ENCODE results near the gene FDX1. TPM values are rescaled to one million over a fixed set of nuclear protein-coding genes. Genes with fewer than 3 reads are reported as not detected.

FDX1 gene
- total RNA-seq, 1 experiment from 2014 or later: 13.6 TPM

DNA sequence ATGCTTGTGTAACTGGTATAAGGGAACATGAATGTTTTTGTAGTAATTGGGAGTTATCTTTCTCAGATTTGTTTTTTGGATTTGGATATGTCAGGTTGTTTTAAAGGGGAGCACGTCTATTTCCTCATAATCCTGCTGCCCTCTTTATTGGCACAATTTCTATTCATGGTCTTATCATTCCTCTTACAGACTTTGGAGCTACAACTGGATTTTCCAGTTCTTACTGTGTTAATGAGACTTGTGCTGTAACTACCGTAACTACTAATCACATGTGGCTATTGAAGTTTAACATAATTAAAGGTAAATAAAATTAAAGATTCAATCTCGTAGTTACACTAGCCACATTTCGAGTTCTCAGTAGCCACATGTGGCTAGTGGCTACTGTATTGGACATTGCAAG is 1.9 kb downstream of the FDX1 start:
- H3K4me3 ChIP-seq (ENCODE audit: low read depth in 2 of 2, low read length in 2 of 2): peak overlapping the region; percentile 80 to 87
- CTCF ChIA-PET: interaction anchor here (1.4 kb wide), 1 partner anchor 230 kb away, joined by 7 read pairs; no protein-coding TSS in a partner anchor
- peak overlapping the region; percentile 88 for H3K27ac ChIP-seq (ENCODE audit: low read length)
- H3K4me1 ChIP-seq (ENCODE audit: control insufficient read depth, insufficient read depth, low read length): peaks cover 32% of the 10 kb centered on the region
- no peaks in the 10 kb centered on the region; the same call in 1 of the 2 replicates for H3K36me3 ChIP-seq (ENCODE audit: control insufficient read depth, insufficient read depth, low read length)
- in situ Hi-C loops (cut with HindIII; ENCODE audit: low pct_unique_long_range_greater_than_20kb, low sequenced_read_pairs): no loop called here
- intact Hi-C loops (cut with micrococcal nuclease; ENCODE audit: unreplicated experiment): loop anchor here (5.0 kb wide), 2 partner anchors 54 to 134 kb away; partner anchors contain the start of gene RDX
- ATAC-seq: no peak
- no peaks in the 10 kb centered on the region for H3K9me3 ChIP-seq (ENCODE audit: control insufficient read depth, insufficient read depth, low read depth, low read length)
- DNase-seq (ENCODE audit: low read depth, low spot score): no peak
- BruUV-seq (replicated peaks): no TSS peak
- POLR2A ChIA-PET: no interaction called here
- TF ChIP-seq, protein P1, sequence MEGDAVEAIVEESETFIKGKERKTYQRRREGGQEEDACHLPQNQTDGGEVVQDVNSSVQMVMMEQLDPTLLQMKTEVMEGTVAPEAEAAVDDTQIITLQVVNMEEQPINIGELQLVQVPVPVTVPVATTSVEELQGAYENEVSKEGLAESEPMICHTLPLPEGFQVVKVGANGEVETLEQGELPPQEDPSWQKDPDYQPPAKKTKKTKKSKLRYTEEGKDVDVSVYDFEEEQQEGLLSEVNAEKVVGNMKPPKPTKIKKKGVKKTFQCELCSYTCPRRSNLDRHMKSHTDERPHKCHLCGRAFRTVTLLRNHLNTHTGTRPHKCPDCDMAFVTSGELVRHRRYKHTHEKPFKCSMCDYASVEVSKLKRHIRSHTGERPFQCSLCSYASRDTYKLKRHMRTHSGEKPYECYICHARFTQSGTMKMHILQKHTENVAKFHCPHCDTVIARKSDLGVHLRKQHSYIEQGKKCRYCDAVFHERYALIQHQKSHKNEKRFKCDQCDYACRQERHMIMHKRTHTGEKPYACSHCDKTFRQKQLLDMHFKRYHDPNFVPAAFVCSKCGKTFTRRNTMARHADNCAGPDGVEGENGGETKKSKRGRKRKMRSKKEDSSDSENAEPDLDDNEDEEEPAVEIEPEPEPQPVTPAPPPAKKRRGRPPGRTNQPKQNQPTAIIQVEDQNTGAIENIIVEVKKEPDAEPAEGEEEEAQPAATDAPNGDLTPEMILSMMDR (IDR thresholded peaks at IDR 0.05): no peak
- TF ChIP-seq TCF7L2 (IDR thresholded peaks at IDR 0.05; ENCODE audit: low read depth, low read length) (no peak), SIN3A (IDR thresholded peaks at IDR 0.05; ENCODE audit: borderline replicate concordance, insufficient read depth, low read depth, low read length) (no peak)
- TF ChIP-seq, protein P2, sequence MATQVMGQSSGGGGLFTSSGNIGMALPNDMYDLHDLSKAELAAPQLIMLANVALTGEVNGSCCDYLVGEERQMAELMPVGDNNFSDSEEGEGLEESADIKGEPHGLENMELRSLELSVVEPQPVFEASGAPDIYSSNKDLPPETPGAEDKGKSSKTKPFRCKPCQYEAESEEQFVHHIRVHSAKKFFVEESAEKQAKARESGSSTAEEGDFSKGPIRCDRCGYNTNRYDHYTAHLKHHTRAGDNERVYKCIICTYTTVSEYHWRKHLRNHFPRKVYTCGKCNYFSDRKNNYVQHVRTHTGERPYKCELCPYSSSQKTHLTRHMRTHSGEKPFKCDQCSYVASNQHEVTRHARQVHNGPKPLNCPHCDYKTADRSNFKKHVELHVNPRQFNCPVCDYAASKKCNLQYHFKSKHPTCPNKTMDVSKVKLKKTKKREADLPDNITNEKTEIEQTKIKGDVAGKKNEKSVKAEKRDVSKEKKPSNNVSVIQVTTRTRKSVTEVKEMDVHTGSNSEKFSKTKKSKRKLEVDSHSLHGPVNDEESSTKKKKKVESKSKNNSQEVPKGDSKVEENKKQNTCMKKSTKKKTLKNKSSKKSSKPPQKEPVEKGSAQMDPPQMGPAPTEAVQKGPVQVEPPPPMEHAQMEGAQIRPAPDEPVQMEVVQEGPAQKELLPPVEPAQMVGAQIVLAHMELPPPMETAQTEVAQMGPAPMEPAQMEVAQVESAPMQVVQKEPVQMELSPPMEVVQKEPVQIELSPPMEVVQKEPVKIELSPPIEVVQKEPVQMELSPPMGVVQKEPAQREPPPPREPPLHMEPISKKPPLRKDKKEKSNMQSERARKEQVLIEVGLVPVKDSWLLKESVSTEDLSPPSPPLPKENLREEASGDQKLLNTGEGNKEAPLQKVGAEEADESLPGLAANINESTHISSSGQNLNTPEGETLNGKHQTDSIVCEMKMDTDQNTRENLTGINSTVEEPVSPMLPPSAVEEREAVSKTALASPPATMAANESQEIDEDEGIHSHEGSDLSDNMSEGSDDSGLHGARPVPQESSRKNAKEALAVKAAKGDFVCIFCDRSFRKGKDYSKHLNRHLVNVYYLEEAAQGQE (IDR thresholded peaks at IDR 0.05; ENCODE audit: insufficient read depth in 1 of 2, low read depth in 2 of 2, low read length in 1 of 2): no peak
- H3K27me3 ChIP-seq (ENCODE audit: control insufficient read depth, insufficient read depth, low read length): no peaks in the 10 kb centered on the region

DNA sequence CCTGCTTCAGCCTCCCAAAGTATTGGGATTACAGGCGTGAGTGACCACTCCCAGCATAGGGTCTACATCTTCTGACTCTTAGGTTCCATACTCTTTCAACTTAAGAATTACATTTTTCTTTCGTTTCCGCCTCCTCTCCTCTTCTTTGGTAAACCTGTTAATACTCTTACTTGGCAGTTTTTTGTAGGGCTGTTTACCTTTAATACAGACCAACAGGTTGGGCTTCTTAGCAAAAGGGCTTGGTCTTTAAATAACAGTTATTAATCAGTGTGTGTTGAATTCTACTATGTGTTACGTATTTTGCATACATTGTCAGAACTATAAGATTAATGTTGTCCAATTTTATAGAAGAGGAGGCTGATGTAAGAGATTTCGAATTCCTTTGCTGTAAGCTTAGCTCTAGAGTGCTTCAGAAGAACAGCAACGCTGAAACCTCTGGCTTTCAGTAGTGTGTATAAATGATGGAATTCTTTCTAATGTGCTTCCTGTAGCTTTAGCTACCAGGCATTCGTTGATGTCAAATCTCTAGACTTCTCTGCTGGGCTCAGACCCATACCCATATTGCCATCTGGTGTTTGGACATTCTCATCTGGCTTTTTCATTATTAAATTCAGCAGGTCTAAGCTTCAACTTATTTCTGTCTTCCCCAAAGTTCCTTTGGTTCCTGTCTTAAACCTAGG is 3.1 kb downstream of the FDX1 start:
- CTCF ChIA-PET: interaction anchor here (0.6 kb wide), 1 partner anchor 391 kb away, joined by 4 read pairs; no protein-coding TSS in a partner anchor
- ATAC-seq: no peak
- peak overlapping the region; percentile 49 for H3K27ac ChIP-seq (ENCODE audit: low read length)
- intact Hi-C loops (cut with micrococcal nuclease; ENCODE audit: unreplicated experiment) (loop anchor here (5.0 kb wide), 2 partner anchors 56 to 136 kb away; partner anchors contain the start of gene RDX), in situ Hi-C loops (cut with HindIII; ENCODE audit: low pct_unique_long_range_greater_than_20kb, low sequenced_read_pairs) (no loop called here)
- POLR2A ChIA-PET: interaction anchor here (0.5 to 0.6 kb wide), 2 partner anchors 99 to 1408 kb away, joined by 3 read pairs; no protein-coding TSS in a partner anchor
- H3K9me3 ChIP-seq (ENCODE audit: control insufficient read depth, insufficient read depth, low read depth, low read length): no peaks in the 10 kb centered on the region
- DNase-seq (ENCODE audit: low read depth, low spot score): no peak
- H3K4me1 ChIP-seq (ENCODE audit: control insufficient read depth, insufficient read depth, low read length): peaks cover 32% of the 10 kb centered on the region
- TF ChIP-seq TCF7L2 (IDR thresholded peaks at IDR 0.05; ENCODE audit: low read depth, low read length) (no peak), POLR2AphosphoS5 (IDR thresholded peaks at IDR 0.05; ENCODE audit: low read depth, low read length) (no peak), SIN3A (IDR thresholded peaks at IDR 0.05; ENCODE audit: borderline replicate concordance, insufficient read depth, low read depth, low read length) (no peak)
- TF ChIP-seq, protein P2 (IDR thresholded peaks at IDR 0.05; ENCODE audit: insufficient read depth in 1 of 2, low read depth in 2 of 2, low read length in 1 of 2): no peak
- TF ChIP-seq, protein P1 (IDR thresholded peaks at IDR 0.05): no peak; the same call in 1 of the 2 replicates
- BruUV-seq (replicated peaks): no TSS peak
- H3K27me3 ChIP-seq (ENCODE audit: control insufficient read depth, insufficient read depth, low read length): no peaks in the 10 kb centered on the region
- no peak overlapping the region for H3K4me3 ChIP-seq (ENCODE audit: low read depth in 2 of 2, low read length in 2 of 2)
- no peaks in the 10 kb centered on the region; the same call in 1 of the 2 replicates for H3K36me3 ChIP-seq (ENCODE audit: control insufficient read depth, insufficient read depth, low read length)

All from Panc1 (cell line).